Measurements from ENCODE around the gene PPP1R13B.

Gene PPP1R13B

DNA sequence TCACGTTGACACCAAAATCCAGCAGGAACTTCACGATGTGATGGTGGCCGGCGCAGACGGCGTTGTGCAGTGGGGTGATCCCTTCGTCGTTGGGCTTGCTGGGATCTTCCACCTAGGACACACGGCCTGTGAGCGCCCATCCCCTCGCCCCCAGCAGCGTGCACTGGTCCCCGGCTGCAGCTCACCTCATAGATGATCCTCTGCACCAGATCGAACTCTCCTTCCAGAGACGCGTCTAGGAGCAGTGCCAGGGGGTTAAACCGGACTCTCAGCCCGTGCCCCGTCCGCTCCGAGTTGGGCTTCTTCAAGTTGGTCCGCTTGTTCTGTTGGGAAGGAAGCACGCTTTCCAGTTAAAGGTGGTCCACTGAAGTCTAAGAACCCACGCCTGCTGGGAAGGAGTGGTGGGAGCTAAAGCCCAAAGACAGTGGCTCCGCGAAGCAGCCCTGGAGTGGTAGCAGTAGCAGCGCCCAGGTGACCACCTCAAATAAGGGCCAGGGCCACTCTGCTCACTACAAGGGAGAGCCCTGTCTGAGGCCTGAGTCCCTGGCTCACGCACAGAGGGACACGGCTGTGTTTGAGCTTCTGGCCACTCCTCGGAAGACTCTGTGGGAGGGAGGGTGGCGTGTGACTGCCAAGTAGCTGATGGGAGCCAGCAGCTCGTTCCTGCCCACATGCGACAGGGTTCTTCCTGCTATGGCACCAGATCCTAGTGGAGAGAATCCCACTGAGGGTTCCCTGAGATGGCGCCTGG, 108.5 kb downstream of the PPP1R13B start:
- no peak for DNase-seq

DNA sequence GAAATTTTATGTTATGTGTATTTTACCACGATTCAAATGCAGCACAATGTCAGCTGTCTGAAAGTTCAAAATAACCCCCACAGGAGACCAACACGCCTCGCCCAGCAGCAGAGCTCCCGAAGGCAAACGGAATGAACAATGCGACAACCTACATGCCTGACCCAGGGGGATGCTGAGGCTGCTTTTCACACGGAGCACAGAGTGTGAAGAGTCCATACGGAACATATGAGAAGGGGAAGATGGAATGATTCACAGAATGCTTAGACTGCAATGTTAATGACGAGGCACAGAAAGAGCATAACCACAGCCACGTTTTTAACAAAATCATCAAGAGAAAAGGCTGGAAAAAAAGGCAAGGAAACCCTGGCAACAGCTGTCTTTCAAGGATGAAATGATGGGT, 109.2 kb downstream of the PPP1R13B start:
- DNase-seq: no peak

DNA sequence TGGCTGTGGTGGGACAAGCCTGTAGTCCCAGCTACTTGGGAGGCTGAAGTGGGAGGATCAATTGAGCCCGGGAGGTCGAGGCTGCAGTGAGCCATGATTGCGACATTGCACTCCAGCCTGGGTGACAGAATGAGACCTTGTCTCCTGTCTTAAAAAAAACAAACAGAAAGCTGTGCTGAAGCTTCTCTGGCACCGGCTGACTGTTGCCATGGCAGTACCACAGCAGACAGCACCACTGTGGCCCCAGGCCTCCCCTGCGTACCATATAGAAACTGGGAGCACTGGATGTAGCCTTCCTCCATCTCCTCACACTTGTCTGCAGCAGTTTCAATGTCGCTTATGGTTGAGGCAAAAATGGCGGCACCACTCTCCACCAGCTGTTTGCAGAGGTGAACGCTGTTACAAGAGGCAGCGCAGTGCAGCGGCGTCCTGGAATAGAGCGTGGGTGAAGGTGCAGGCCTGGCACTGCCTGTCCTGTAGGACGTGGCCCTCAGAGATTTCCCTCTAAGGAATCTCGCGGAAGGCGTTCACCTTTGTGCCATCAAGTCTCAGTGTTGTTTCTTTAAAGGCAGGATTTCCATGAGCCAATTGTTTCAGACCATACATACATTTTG, 109.8 kb downstream of the PPP1R13B start:
- no peak for DNase-seq

DNA sequence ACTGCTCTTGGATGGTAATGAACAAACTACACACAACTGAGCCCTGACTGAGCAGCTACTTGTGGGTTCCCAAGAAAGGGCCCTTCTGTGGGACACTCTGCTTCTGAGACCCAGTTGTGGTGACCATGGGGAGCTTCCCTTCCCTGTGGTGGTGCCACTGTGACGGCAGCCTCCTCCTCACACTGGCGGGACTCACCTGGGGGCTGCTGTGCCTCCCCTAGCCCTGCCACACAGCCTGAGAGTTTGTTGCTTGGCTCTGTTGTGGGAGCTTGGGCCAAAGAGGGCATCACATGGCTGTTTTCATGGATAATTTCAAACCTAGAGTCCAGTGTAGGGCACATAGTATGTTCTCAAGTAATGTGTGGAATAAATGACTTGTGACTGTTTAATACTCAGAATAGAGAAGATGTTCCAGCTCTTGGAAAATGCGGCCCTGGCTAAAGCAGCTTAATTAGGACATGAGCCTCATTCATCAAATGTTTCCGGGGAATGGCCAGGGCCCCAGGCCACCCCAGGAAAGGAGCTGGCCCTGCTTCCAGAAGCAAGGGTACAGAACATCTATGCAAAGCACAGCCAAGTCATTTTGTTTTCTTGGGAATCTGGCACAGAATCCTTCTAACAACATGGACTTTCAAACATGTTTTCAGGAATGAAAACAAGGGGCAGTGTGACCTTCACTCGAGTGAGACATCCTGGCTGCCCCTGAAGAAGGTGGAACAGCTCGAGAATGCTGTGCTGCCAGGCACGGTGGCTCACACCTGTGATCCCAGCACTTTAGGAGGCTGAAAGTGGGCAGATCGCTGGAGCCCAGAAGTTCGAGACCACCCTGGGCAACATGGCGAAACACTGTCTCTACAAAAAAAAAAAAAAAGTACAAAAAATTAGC, 110.6 kb downstream of the PPP1R13B start:
- no peak for DNase-seq

DNA sequence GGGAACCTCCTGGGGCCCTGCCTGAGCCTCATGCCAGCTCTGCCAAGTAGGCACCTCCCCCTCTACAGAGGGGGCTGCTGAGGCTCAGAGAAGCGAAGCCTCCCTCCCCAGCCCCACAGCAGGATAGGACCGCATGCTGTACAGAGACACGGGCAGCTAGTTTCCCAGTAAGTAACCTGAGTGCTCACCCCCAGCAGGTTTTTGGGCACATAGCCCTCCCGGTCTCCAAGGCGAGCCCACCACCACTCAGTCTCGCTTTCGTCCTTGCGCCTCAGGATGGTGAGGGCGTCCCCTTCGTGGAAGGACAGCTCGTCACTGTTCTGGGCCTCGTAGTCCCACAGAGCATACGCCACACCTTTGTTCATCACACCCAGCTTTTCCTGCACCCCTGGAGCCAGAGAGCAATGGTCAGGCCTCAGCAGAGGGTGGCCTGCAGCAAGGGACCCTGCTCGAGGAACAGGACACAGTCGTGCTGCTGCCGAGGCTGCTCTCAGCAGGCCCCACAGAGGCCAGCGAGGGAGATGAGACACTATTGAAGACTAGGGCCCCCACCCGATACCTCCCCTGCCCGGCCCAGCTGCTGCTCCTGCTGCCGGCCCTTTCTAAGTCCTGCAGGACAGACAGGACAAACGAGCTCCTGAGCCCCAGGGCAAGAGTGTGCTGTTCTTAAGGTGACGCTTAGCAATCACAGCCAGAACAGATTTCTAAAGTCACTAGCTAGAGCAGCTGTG, 111.4 kb downstream of the PPP1R13B start:
- DNase-seq: no peak

DNA sequence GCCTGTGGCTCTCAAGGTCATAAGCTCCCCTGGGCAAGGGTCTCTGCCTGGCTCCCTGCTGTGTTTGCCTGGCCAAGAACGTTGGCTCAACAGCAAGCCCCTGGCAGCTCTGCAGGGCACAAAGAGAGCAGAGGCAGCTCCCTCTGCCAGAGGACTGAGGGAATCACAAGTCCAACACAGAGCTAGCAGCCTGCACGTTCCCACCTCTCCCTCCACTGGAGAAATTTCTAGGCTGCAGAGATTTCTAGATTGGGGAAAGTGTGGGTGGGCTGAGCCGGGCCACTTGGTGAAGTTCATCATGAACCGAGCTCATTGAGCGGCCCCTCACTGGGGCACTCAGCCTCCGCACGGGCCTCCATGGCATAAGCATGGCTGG, 111.9 kb downstream of the PPP1R13B start:
- DNase-seq: no peak

DNA sequence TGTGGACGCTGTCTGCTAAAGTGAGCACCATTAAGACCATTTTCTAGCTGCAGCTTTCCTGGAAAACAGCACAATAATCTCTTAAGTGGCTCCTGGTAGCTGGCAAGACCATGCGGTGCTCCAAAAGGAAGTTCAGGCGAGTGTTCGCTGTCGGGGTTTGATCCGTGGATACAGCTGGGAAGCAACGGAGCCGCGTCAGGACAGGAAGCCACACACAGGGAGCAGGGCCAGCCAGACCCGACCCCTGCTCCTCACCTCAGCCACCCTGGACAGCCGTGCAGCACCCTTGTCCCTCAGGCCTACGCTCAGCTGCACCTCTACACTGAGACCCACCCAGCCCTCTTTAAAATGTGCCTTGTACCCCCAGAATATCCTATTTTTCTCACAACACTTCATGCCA, 112.4 kb downstream of the PPP1R13B start:
- DNase-seq: no peak

DNA sequence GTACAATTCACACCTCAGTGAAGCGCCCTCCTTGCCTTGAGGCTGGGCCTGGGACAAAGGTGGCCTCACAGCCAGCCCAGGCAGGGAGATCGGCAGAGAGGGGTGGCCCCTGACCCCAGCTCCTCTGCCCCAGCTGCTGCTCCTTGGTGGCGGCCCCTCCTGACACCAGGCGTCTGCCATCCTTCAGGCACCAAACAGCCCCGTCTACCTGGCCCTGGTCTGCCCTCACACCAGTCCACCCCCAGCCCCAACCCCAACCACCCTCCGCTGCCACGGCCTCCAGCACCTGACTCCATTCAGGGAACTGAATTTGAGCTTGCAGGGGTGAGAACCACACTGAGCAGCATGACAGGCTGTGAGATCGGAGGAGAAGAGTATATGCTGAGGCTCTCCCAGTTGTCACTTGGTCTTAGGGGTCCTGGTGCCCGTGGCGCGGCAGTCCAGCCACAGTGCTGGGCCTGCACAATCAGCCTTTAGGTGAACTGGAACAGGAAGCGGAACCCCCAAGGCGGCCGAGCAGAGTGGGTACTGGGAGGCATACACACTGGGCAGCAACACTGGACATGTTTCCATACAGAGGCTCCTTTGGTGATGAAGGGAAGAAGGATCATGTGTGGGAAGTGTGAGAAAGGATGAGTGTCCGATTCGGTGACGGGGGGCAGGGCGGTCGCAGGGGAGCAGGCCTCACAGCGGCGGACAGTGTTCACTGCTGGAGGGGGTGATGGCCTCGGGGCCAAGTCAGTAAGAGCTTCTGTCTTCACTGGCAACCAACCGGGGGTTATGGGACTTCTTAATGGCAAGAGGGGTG, 113.1 kb downstream of the PPP1R13B start:
- DNase-seq: no peak

DNA sequence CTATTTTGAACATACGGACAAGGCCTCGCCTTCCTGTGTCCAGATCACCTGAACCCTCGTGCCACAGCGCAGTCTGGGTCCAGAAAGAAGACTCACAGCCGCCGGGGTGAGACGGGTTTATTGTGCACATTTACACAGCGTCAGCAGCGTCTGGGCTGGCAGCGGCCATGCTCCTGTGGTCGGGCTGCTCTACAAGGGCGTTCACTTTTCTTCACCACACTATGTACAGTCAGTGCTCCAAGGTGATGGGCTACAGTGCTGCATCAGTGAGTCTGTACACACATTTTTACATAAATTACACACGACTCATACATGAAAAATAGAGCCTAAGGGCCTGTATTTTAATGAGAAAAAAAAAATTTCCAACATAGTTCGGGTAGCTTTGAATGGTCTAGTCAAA, 113.7 kb downstream of the PPP1R13B start:
- no peak for DNase-seq

DNA sequence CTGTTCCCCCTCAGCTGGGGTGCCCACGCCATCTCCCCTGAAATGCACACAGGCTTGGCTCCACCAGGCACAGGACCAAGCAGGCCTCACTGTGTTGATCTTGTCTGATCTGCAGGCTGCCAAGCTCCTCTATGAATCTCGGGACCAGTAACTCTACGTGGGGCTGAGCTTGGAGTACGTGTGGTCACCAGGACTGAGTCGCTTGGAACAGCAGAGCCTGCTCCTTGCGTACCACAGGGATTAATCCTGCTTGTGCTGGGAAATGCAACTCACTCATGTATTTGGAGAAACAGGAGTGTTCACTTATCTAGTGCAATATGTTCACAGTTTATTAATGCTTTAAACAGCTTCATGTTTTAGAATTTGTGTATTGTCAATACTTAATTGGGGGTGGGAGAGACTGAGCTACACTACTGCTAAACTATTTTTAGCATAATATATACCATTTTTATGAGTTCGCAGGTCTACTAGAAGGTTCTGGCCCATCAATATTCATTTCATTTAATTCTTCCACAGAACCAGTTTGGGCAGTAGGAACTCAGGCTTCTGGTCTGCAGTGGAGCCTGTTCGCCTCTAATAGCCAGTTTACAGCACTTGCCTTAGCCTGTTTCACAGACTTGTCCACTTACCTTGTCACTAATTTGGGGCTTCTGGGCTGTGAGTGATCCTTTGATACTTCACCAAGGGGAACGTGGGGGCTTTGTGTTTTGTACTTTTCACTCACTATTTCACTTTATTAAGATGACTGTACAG, 114.3 kb downstream of the PPP1R13B start:
- no peak for DNase-seq

DNA sequence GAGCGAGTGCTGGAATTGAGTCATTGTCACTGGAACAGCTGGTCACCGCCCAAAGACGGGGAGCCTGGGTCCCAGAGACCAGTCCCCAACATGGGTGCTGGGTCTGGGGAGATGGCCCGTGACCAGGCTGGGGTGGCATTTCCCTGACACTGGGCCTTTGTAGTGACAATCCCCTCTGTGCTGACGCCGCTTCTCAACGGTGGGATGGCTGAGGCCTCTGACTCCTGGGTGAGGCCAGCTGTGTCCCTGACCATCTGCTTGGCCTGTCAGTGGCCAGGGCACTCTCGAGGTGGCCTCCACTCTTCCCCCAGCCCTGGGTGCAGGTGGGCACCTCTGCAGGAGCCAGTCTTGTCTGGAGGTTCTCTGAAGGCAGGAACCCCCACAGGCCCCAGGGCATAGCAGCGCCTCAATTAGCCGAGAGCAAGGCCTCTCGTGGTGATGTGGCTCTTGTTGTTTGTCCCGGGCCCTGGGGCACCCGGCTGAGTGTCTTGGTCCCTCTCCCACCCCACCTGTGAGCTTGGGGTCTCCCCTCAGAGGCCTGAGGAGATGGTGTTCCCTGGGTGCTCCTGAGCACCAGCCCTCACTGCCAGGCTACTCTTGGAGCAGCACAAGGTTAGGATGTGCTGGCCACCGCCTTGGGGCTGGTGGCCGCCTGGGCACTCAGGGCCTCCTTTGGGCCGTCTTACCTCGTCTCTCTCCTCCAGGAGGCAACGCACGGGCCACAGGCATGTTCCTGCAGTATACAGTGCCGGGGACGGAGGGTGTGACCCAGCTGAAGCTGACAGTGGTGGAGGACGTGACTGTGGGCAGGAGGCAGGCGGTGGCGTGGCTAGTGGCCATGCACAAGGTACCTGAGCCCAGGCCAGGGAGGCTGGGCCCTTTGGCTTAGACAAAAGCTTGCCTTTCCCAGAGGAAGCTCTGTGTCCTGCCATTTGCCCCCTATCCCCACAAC, 115.2 kb downstream of the PPP1R13B start:
- no peak for DNase-seq

DNA sequence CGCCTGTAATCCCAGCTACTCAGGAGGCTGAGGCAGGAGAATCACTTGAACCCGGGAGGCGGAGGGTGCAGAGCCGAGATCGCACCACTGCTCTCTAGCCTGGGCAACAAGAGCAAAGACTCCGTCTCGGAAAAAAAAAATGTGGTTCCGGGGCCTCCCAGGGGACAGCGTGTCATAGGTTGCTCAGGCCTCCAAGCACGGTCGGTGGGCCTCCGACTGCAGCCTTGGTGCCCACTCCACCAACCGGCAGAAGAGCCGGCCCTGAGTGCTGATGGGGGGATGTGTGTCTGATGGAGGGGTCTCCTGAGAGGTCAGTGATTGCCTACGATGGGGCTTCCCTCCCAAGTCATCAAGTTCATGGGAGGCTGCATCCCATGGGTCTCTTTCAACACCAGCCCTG, 115.9 kb downstream of the PPP1R13B start:
- DNase-seq: no peak

DNA sequence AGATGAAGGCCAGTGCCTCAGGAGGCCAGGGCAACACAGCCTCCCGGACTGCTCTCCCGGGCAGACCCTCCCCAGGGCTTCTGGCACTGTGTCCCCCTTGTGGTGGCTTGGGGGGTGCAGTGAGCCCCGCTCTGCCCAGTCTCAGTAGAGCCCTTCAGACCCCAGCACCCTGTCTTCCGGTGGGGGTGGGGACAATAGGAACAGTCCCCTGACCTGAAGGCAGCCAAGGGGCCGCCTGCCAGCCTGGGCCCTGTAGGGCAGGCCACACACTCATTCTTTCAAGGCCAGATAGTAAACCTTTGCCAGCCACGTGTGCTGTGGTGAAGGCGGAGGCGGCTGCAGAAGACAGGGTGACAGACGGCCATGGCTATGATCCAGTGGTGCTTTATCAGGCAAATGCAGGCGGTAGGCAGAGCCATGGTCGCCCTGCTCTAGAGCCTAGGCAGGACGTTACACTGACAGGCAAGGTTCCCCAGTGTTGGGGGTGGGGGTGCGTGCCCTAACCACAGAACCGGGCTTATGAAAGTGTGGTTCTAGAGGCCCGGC, 116.8 kb downstream of the PPP1R13B start:
- no peak for DNase-seq

DNA sequence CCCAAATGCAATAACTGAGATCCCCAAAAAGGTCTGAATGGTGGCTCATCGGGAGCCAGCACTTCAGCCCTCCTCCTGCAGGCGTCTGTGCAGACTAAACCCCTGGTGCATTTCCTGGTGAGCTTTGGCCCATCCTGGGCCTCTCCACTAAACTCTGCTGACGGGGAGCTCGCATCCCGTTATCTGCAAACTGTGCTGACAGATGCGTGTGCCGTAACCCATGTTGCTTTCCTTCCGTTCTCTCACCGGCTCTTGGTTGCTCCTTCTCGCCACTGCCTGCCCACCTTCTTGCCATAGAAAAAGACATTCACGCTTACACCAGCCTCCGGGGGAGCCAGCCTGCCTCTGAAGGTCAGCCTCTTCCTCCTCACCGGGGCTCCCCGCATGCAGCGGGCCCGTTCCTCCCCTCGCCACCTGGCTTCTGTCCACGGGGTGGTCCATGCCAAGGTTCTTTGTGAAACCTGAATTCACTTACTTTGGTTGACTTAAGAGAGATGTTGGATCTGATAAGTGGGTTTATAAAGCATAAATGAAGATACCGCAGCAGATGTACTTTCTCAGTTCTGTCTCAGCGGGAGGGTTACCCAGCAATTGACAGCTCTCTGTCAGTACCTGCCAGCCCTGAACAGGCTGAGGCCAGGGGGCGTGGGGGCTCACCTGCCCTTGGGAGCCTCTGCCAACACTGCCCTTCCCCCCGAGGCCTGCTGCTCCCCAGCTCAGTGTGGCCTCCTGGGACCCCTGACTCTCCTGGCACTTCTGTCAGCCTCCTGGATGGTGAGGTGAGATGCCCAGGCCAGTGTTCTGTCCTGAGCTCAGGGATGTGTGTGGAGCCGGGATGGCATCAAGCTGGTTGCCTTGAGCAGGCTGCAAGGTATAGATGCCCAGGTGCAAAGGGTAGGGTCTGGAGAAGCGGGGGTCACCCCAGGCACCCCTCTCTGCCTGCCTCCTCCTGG, 117.6 kb downstream of the PPP1R13B start:
- no peak for DNase-seq

DNA sequence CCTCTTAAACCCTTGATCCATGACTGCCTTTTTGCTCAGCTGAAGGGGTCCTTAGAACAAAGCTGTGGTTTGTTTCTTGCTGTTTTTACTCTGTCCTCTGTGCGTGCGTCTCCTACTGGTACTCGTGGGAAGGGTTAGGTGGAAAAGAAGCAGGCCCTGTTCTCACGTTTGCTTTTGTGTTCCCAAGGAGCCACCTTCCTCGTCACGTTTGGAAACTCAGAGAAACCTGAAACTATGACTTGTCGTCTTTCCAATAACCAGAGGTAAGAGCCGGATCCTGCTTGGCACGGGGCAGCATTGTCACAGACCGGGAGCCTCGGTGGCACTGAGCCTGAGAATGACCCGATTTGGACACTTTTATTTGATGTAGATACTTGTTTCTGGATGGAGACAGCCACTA, 118.7 kb downstream of the PPP1R13B start:
- no peak for DNase-seq

DNA sequence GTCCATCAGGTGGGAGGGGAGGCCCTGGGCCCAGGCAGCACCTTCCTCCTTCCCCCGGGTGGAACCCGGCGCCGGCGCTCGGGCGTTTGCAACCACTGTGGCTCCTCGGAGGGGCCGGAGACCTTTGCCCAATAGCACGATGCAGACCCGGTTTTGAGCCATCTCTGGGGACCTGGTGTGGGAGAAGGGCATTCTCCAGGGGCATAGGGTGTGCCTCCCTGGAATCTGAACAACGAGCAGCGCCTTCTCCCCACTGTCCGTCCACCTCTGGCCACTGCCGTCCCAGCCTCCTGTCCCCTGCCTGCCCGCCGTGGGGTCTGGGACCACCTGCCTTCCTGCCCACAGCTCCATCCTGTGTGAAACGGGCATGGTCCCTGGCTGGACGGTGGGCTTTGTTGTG, 119.2 kb downstream of the PPP1R13B start:
- DNase-seq: no peak

DNA sequence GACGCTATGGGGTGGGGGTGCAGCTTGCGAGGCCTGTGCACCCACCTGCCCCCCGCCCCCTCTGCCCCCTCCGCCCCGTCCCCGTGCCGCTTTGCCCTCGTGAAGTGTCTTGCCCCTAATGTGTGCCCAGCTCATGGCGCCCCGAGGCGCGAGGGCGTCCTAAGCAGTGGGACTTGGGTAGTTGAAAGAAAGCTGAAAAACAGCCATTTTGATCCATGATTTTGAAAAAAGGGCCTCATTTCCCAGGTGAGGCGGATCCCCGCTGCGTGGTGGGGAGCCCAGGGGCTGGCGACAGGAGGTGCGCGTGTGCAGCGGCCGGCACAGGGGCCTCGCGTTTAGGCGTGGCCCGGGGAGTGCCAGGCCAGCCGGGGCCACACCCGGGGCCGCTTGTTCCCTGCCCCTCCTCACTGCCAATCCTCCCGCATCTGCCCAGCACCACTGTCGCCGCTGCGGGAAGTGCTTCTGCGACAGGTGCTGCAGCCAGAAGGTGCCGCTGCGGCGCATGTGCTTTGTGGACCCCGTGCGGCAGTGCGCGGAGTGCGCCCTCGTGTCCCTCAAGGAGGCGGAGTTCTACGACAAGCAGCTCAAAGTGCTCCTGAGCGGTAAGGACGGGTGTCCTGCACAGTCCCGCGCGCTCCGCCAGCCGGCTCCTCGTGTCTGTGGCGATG, 119.9 kb downstream of the PPP1R13B start:
- DNase-seq: no peak

DNA sequence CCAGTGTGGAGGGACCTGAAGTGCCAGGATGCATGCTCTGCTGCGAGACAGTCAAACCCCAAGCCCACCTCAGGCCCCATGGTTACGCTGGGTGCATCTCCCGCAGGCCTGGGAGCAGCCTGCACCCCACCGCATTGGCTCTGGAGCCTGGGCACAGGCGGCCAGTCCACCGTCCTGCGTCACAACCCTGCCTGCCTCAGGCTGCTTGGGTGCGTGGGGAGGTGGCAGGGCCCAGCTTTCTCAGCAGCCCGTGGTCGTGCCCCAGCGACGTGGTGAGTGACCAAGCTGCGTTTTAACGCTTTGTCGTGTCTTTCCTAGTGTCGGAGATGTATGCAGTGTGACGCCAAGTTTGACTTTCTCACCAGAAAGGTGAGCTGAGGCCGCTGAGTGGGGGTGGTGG, 120.9 kb downstream of the PPP1R13B start:
- DNase-seq: no peak

Data from CD4-positive, alpha-beta T cell treated with Interferon gamma for 1 hour (primary cell).